Measurements from ENCODE around the gene EVC2.

Gene EVC2

DNA sequence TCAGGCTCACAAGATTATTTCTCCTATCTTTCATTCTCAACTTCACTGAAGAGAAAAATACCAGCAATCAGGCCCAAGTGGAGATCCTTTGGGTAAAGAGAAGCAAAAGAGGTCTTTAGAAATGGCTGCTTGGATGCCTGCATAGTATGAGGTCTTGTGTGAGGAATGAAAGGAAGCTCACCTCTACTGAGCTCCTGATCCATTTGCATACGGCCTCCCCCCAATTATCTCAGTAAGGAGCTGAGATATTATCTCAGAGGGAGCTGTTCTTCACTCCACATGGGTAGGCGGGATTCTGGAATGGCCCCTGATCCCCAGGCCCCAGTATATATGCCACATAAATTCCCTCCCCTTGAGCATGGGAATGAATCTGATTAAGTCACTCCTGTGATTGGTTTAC, 75.8 kb downstream of the EVC2 start:
- H3K9me3 ChIP-seq (ENCODE audit: control insufficient read depth, low read length): no peaks in the 10 kb centered on the region
- H3K4me1 ChIP-seq (ENCODE audit: control insufficient read depth, insufficient read depth, low read length, poor library complexity, severe bottlenecking): no peaks in the 10 kb centered on the region
- H3K36me3 ChIP-seq (ENCODE audit: control insufficient read depth, insufficient read depth, low read length): no peaks in the 10 kb centered on the region
- H3K27ac ChIP-seq (ENCODE audit: insufficient read depth, low read length, poor library complexity, severe bottlenecking): no peak overlapping the region
- no peaks in the 10 kb centered on the region for H3K27me3 ChIP-seq (replicated peaks; ENCODE audit: control insufficient read depth, insufficient read depth, low read length, poor library complexity, severe bottlenecking)
- no peak for DNase-seq
- H3K4me3 ChIP-seq (ENCODE audit: insufficient read depth, low read depth, low read length, poor library complexity, severe bottlenecking): no peak overlapping the region

DNA sequence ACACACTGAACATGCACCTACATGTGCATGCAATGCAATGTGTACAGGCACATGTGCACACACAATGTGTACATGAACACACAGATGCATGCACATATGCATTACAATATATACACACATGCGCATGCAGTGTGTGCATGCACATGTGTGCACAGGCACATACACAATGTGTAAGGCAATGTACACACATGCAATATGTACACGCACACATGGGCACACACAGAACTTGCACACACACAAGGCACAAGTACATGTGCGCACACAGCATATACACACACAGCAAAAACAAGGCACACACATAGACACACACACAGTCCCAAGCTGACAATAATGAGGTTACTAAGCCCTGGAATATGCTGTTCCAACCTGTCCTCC, 76.3 kb downstream of the EVC2 start:
- H3K36me3 ChIP-seq (ENCODE audit: control insufficient read depth, insufficient read depth, low read length): no peaks in the 10 kb centered on the region
- no peaks in the 10 kb centered on the region for H3K4me1 ChIP-seq (ENCODE audit: control insufficient read depth, insufficient read depth, low read length, poor library complexity, severe bottlenecking)
- no peak overlapping the region for H3K27ac ChIP-seq (ENCODE audit: insufficient read depth, low read length, poor library complexity, severe bottlenecking)
- no peak overlapping the region for H3K4me3 ChIP-seq (ENCODE audit: insufficient read depth, low read depth, low read length, poor library complexity, severe bottlenecking)
- DNase-seq: no peak
- no peaks in the 10 kb centered on the region for H3K9me3 ChIP-seq (ENCODE audit: control insufficient read depth, low read length)
- no peaks in the 10 kb centered on the region for H3K27me3 ChIP-seq (replicated peaks; ENCODE audit: control insufficient read depth, insufficient read depth, low read length, poor library complexity, severe bottlenecking)

DNA sequence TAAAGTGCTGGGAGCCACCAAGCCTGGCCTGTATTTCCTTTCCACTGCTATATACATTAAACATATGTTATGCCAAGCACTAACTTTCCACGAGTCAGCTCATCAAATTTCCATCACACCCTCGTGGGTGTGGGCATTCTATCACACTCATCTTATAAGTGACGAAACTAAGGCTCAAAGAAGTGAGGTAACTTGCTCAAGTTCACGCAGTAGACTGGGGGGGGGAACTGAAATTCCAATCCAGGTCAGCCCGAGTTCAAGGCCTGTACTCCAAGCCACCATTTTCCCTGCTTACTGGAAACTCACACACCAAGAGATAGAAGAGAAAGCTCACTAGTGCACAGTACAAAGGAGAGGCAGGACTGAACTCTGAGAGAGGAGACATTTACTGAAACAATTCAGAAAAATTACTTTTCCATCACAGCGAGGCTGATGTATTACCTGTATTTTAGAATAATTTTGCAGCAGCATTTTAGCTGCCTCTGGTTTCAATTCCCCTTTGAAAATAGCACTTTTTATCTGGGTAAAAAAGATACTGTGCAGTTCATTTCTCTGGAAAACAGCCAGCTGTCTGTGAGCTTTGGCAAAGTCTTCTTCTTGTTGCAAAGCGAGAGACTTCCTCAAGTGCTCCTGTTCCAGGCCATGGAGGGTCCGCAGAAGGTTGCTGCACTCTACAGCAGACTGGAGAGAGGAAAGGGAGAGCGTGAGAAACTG, 76.8 kb downstream of the EVC2 start:
- Histone ChIP-seq H3K4me1 (ENCODE audit: control insufficient read depth, insufficient read depth, low read length, poor library complexity, severe bottlenecking) (no peaks in the 10 kb centered on the region), H3K9me3 (ENCODE audit: control insufficient read depth, low read length) (no peaks in the 10 kb centered on the region), H3K27ac (ENCODE audit: insufficient read depth, low read length, poor library complexity, severe bottlenecking) (no peak overlapping the region), H3K27me3 (replicated peaks; ENCODE audit: control insufficient read depth, insufficient read depth, low read length, poor library complexity, severe bottlenecking) (no peaks in the 10 kb centered on the region), H3K36me3 (ENCODE audit: control insufficient read depth, insufficient read depth, low read length) (no peaks in the 10 kb centered on the region), H3K4me3 (ENCODE audit: insufficient read depth, low read depth, low read length, poor library complexity, severe bottlenecking) (no peak overlapping the region)
- no peak for DNase-seq

DNA sequence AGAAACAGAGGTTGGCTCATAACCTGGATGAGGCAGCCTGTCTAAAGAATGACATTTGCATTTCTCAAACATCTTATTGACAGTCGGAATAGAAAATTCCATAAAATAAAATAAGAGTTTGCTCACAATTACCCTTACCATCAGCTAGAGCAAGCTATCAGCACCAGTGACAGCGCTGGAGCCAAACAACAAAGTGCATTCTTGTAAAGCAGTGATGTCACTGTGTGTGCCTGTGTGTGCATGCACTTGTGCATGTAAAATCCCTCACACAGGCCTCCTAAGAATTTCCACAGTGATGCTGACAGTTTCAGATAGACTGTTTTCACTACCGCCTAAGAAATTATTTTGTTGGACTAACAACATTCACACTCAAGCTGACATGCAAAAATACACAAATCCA, 77.6 kb downstream of the EVC2 start:
- Histone ChIP-seq H3K36me3 (ENCODE audit: control insufficient read depth, insufficient read depth, low read length) (no peaks in the 10 kb centered on the region), H3K27me3 (replicated peaks; ENCODE audit: control insufficient read depth, insufficient read depth, low read length, poor library complexity, severe bottlenecking) (no peaks in the 10 kb centered on the region), H3K9me3 (ENCODE audit: control insufficient read depth, low read length) (no peaks in the 10 kb centered on the region), H3K4me3 (ENCODE audit: insufficient read depth, low read depth, low read length, poor library complexity, severe bottlenecking) (no peak overlapping the region), H3K4me1 (ENCODE audit: control insufficient read depth, insufficient read depth, low read length, poor library complexity, severe bottlenecking) (no peaks in the 10 kb centered on the region), H3K27ac (ENCODE audit: insufficient read depth, low read length, poor library complexity, severe bottlenecking) (no peak overlapping the region)
- no peak for DNase-seq

DNA sequence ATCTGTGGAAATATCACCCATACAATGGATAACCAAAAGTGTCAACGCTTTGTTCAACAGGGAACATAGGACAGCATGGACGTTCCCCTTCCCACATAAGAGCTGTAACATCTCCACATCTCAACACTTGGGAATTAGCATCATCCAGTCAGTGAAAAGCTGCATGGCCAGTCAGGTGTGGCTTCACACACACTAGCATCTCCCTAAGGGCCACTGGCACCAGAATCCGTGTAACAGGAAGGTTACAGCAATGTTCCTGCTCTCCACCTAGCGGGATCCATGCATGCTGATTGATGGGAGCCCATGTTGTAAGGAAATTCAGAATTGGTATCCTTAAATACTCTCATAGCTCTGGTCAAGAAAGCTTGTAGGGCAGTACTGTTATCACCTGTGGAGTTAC, 78.8 kb downstream of the EVC2 start:
- Histone ChIP-seq H3K36me3 (ENCODE audit: control insufficient read depth, insufficient read depth, low read length) (no peaks in the 10 kb centered on the region), H3K4me1 (ENCODE audit: control insufficient read depth, insufficient read depth, low read length, poor library complexity, severe bottlenecking) (no peaks in the 10 kb centered on the region), H3K9me3 (ENCODE audit: control insufficient read depth, low read length) (no peaks in the 10 kb centered on the region), H3K4me3 (ENCODE audit: insufficient read depth, low read depth, low read length, poor library complexity, severe bottlenecking) (no peak overlapping the region), H3K27me3 (replicated peaks; ENCODE audit: control insufficient read depth, insufficient read depth, low read length, poor library complexity, severe bottlenecking) (no peaks in the 10 kb centered on the region), H3K27ac (ENCODE audit: insufficient read depth, low read length, poor library complexity, severe bottlenecking) (no peak overlapping the region)
- DNase-seq: no peak

DNA sequence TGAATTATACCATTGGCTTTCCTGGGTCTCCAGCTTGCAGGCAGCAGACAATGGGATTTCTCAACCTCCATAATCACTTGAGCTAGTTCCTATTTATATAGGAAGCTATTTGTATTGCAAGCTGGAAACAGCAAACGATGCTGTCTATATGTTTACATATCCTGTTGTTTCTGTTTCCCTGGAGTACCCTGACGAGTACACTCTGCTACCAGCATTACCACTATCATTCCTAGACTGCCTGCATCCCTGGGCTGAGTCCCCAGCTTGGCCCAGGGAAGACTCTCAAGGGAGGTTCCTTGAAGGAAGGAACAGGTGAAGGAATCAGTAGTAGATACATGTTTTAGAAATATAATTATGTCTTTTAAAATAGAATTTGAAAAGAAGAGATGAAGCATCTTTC, 81.4 kb downstream of the EVC2 start:
- Histone ChIP-seq H3K27ac (ENCODE audit: insufficient read depth, low read length, poor library complexity, severe bottlenecking) (no peak overlapping the region), H3K36me3 (ENCODE audit: control insufficient read depth, insufficient read depth, low read length) (no peaks in the 10 kb centered on the region), H3K4me1 (ENCODE audit: control insufficient read depth, insufficient read depth, low read length, poor library complexity, severe bottlenecking) (no peaks in the 10 kb centered on the region), H3K27me3 (replicated peaks; ENCODE audit: control insufficient read depth, insufficient read depth, low read length, poor library complexity, severe bottlenecking) (no peaks in the 10 kb centered on the region), H3K4me3 (ENCODE audit: insufficient read depth, low read depth, low read length, poor library complexity, severe bottlenecking) (no peak overlapping the region), H3K9me3 (ENCODE audit: control insufficient read depth, low read length) (no peaks in the 10 kb centered on the region)
- no peak for DNase-seq

DNA sequence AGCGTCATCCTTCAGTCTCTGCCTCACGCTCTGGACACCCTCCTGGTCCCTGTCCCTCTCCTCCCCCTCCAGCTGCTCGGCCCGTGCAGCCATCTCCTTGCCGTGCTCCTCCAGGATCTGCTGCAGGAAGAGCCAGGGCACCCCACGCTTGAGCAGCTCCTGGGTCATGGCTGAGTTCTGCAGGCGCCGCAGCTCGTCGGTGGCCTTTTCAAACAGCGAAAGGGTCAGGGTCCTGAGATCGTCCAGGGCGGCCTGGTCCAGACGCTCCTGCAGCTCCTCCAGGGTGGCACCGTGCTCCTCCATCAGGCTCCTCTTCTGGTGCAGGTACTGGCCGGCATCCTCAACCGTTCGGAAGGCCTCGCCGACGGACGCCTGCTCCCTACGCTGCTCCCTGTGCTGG, 85.8 kb downstream of the EVC2 start:
- DNase-seq: no peak
- Histone ChIP-seq H3K27me3 (replicated peaks; ENCODE audit: control insufficient read depth, insufficient read depth, low read length, poor library complexity, severe bottlenecking) (no peaks in the 10 kb centered on the region), H3K4me3 (ENCODE audit: insufficient read depth, low read depth, low read length, poor library complexity, severe bottlenecking) (no peak overlapping the region), H3K27ac (ENCODE audit: insufficient read depth, low read length, poor library complexity, severe bottlenecking) (no peak overlapping the region), H3K4me1 (ENCODE audit: control insufficient read depth, insufficient read depth, low read length, poor library complexity, severe bottlenecking) (no peaks in the 10 kb centered on the region), H3K36me3 (ENCODE audit: control insufficient read depth, insufficient read depth, low read length) (no peaks in the 10 kb centered on the region), H3K9me3 (ENCODE audit: control insufficient read depth, low read length) (no peaks in the 10 kb centered on the region)

DNA sequence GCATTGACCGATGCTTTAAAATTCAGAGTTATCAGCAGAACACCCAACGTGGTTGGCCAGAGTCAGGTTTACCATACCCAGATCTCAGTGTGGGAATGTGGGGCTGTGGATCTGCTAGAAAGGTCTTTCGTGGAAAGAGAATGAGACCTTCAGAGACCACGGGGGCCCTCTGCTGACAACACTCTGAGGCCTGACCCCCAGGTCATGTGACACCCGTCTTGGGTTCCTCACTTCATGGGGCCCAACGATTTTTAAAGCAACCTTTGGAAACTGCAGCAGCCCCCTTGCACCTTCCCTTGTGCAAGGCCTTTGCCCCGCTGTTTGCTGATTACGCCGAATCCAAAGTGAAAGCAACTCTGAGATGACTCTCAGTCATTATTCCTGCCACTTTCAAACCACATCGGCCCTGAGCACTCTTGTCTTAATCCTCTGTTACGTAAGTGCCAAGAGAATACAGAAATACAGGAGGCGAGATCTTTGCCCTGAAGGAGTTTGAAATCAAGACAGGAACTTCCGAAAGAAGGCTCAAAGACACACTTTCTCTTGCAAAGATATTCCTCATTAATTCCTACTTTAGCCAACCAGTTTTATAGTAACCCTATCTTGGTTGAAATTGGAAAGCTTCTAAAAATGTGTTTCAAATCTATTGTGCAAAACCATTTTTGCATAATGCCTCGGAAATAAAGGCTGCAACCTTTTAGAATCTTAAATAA, 88.3 kb downstream of the EVC2 start:
- Histone ChIP-seq H3K4me1 (ENCODE audit: control insufficient read depth, insufficient read depth, low read length, poor library complexity, severe bottlenecking) (no peaks in the 10 kb centered on the region), H3K27me3 (replicated peaks; ENCODE audit: control insufficient read depth, insufficient read depth, low read length, poor library complexity, severe bottlenecking) (no peaks in the 10 kb centered on the region), H3K27ac (ENCODE audit: insufficient read depth, low read length, poor library complexity, severe bottlenecking) (no peak overlapping the region), H3K4me3 (ENCODE audit: insufficient read depth, low read depth, low read length, poor library complexity, severe bottlenecking) (no peak overlapping the region), H3K36me3 (ENCODE audit: control insufficient read depth, insufficient read depth, low read length) (no peaks in the 10 kb centered on the region), H3K9me3 (ENCODE audit: control insufficient read depth, low read length) (no peaks in the 10 kb centered on the region)
- DNase-seq: no peak

DNA sequence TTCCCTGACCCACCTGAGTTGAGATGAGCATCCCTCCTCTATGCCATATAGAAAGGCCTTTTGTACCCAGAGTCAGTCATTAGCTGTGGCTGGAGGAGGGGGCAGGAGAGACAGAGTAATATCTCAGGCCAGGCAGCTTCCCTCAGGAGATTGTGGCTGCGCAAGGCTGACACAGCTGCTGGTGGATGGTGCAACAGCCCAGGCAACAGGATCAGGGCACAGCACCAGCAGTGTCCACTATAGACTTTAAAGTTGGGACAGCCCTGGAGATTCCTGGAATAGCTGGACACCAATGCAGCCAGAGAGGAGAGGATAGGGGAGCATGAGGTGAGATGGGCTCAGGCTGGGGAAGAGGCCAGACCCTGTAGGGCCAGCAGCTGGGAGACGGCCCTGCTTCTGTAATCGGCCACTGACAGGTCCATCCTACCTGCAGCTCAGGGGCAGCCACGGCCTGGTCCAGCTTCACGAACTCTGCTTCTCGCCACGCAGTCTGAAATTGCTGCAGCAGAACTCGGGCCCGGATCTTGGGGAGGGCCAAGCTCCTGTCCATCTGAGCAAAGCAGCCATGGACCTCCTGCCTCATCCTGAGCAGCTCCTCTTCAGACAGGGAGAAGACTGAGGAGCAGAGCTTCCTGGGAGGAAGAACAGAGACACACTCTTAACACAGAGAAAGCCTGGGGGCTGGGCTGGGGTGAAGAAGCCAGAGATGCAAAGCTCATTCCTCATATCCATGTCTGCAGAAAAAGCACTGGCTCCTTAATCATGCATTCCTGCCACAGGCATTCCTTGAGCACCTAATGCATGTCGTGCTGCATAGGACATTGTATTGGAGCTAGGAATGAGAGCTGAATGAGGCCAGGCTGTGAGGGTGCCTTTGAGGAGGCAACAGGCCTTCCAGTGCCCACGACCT, 90.1 kb downstream of the EVC2 start:
- no peaks in the 10 kb centered on the region for H3K9me3 ChIP-seq (ENCODE audit: control insufficient read depth, low read length)
- no peak overlapping the region for H3K27ac ChIP-seq (ENCODE audit: insufficient read depth, low read length, poor library complexity, severe bottlenecking)
- DNase-seq: no peak
- no peaks in the 10 kb centered on the region for H3K27me3 ChIP-seq (replicated peaks; ENCODE audit: control insufficient read depth, insufficient read depth, low read length, poor library complexity, severe bottlenecking)
- no peaks in the 10 kb centered on the region for H3K36me3 ChIP-seq (ENCODE audit: control insufficient read depth, insufficient read depth, low read length)
- no peaks in the 10 kb centered on the region for H3K4me1 ChIP-seq (ENCODE audit: control insufficient read depth, insufficient read depth, low read length, poor library complexity, severe bottlenecking)
- no peak overlapping the region for H3K4me3 ChIP-seq (ENCODE audit: insufficient read depth, low read depth, low read length, poor library complexity, severe bottlenecking)
